Measurements from ENCODE around the gene NAA38. TPM values are rescaled to one million over a fixed set of nuclear protein-coding genes. Genes with fewer than 3 reads are reported as not detected.

The NAA38 gene
- total and polyA plus RNA-seq, 2 experiments from 2014 or later: 17.1 to 74.8 TPM

- Histone ChIP-seq H3F3A (replicated peaks; ENCODE audit: low read depth) (peaks cover 30% of the 10 kb centered on the region), H3K36me3 (ENCODE audit: insufficient read depth) (peaks cover 6% of the 10 kb centered on the region; the same call in 1 of the 2 replicates), H2AFZ (no peak overlapping the region), H3K27me3 (ENCODE audit: insufficient read depth) (peaks cover 78% of the 10 kb centered on the region), H3K4me3 (no peak overlapping the region), H4K20me1 (replicated peaks; ENCODE audit: insufficient read depth) (peaks cover 13% of the 10 kb centered on the region), H3K4me1 (ENCODE audit: insufficient read depth) (peaks cover 27% of the 10 kb centered on the region), H3K79me2 (replicated peaks; ENCODE audit: insufficient read depth) (no peaks in the 10 kb centered on the region), H3K27ac (ENCODE audit: low read depth) (no peak overlapping the region), H3K9me2 (ENCODE audit: insufficient read depth) (no peaks in the 10 kb centered on the region), H3K4me2 (no peak overlapping the region)
- Mint-ChIP-seq H3K9me3 (no peaks in the 10 kb centered on the region; the same call in 1 of the 3 replicates), H3K27ac (no peak overlapping the region), H3K27me3 (ENCODE audit: insufficient read depth, low read depth, poor library complexity) (peaks cover 69% of the 10 kb centered on the region), H3K4me1 (peaks cover 40% of the 10 kb centered on the region), H3K4me3 (no peak overlapping the region), H3K36me3 (ENCODE audit: low read depth) (peaks cover 2% of the 10 kb centered on the region; the same call in 1 of the 3 replicates)
- TF ChIP-seq ZNF331 (CRISPR knock-in tag; IDR thresholded peaks at IDR 0.05; ENCODE audit: low read depth) (no peak), CTCF (conservative IDR thresholded peaks at IDR 0.05; ENCODE audit: low read depth in 2 of 2) (no peak), POLR2AphosphoS5 (IDR thresholded peaks at IDR 0.05; ENCODE audit: low read depth) (no peak), ZNF114 (CRISPR knock-in tag; IDR thresholded peaks at IDR 0.05) (no peak), NANOG (IDR thresholded peaks at IDR 0.05; ENCODE audit: borderline replicate concordance) (no peak), EZH2phosphoT487 (IDR thresholded peaks at IDR 0.05; ENCODE audit: unreplicated experiment) (no peak), ZNF462 (CRISPR knock-in tag; IDR thresholded peaks at IDR 0.05) (no peak), EZH2 (IDR thresholded peaks at IDR 0.05; ENCODE audit: low read depth, unreplicated experiment) (no peak), JUNB (IDR thresholded peaks at IDR 0.05; ENCODE audit: unreplicated experiment) (no peak), ETS1 (IDR thresholded peaks at IDR 0.05) (no peak)
- ATAC-seq: no peak
- DNase-seq (ENCODE audit: low spot score): no peak
Observed at GRCh38 chr17:7839190-7839875, 18.0 kb downstream of the NAA38 start.
